HFF-Myc (cell line): Measurements from ENCODE around the gene CDK5R2.

Experiments used
- DNase-seq: peaks from one replicate; pipeline ENCODE4 v3.0.0-alpha.2; 2011; ENCODE audit warnings: low read depth; ENCODE audit errors: extremely low read depth
- H3K4me3 ChIP-seq: replicated peaks from 2 replicates; pipeline ENCODE4 v1.5.1; 2011; ENCODE audit warnings: low read depth, mild to moderate bottlenecking, control low read depth, low read length
- TF ChIP-seq, protein P1 (sequence below): IDR thresholded peaks from 2 replicates; pipeline ENCODE4 v1.5.1; 2012; ENCODE audit warnings: mild to moderate bottlenecking, low read depth, low read length, control low read depth; ENCODE audit errors: missing control alignments

The CDK5R2 gene

DNA sequence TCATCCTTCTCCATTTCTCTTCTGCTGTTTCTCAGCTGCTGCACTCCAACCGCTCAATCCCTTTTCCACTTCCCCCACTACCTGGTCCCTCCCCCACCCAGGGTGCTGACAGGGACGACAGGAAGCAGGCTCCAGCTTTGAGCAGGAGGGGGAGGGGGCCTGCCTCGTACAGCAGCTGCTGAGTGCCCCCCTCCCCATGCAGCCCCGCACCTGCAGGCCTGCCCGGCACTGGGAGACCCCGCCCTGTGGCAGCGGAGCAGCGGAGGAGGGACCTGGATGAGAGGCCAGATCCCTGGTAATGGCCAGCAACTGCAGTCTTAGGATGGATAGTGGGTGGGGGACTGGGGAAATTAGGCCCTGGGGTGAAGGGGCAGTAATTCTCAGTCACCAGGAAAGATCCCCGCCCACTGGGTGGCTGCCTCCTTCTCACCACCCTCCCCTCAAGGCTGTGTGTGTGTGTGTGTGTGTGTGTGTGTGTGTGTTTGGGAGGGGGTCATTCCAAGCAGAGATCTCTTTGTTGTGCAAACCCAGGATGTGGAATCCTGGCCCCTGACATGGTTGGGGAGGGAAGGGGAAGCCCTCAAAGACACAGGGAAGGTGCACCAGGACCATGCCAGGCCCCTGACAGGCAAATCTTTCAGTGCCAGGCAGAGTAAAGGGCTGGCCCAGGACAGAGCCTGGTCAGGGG lies 40.6 kb downstream of the CDK5R2 start:
- H3K4me3 ChIP-seq = no peak overlapping the region
- DNase-seq = no peak
- TF ChIP-seq, protein P1, sequence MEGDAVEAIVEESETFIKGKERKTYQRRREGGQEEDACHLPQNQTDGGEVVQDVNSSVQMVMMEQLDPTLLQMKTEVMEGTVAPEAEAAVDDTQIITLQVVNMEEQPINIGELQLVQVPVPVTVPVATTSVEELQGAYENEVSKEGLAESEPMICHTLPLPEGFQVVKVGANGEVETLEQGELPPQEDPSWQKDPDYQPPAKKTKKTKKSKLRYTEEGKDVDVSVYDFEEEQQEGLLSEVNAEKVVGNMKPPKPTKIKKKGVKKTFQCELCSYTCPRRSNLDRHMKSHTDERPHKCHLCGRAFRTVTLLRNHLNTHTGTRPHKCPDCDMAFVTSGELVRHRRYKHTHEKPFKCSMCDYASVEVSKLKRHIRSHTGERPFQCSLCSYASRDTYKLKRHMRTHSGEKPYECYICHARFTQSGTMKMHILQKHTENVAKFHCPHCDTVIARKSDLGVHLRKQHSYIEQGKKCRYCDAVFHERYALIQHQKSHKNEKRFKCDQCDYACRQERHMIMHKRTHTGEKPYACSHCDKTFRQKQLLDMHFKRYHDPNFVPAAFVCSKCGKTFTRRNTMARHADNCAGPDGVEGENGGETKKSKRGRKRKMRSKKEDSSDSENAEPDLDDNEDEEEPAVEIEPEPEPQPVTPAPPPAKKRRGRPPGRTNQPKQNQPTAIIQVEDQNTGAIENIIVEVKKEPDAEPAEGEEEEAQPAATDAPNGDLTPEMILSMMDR = no peak

DNA sequence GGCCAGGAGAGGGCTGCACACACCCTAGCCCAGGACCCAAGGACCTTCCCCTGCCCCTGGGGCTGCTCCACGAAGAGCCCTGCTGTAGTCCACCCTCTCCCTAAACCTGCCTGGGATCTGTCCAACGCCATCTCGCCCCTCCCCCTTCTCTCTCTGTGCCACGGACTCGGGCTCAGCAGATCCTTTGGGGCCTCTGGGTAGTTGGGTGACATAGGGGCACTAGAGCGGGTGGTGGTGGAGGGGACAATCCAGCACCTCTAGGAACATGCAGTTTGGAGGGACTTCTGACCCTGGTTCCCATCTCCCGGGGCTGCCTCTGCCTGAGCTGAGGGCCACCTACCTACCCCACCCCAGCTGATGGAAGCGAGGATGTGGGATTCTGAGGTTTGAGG lies 41.1 kb downstream of the CDK5R2 start:
- H3K4me3 ChIP-seq = no peak overlapping the region
- no peak for DNase-seq
- TF ChIP-seq, protein P1 = no peak

DNA sequence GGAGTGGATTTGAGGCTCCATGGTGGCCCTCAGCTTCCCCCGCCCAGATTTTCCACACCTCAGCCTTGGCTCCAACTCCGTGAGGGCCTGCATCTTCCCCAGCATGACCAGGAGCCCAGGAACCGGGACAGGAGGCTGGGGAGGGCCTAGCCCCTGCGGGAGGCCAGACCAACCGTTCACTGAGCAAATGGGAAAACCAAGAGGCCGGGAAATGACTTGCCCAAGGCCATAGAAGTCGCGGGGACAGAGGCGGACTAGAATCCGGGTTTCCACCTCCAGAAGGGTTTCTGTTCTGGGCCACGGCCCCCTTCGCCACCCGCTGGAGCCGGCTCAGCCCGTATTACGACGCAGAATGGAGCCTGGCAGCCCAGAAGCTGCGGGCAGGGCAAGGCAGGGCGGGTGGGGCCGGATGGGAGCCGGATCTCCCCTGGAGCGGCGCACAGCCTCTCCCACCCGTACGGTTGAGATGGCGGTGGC lies 41.7 kb downstream of the CDK5R2 start:
- TF ChIP-seq, protein P1 = no peak
- no peak overlapping the region for H3K4me3 ChIP-seq
- DNase-seq = no peak

DNA sequence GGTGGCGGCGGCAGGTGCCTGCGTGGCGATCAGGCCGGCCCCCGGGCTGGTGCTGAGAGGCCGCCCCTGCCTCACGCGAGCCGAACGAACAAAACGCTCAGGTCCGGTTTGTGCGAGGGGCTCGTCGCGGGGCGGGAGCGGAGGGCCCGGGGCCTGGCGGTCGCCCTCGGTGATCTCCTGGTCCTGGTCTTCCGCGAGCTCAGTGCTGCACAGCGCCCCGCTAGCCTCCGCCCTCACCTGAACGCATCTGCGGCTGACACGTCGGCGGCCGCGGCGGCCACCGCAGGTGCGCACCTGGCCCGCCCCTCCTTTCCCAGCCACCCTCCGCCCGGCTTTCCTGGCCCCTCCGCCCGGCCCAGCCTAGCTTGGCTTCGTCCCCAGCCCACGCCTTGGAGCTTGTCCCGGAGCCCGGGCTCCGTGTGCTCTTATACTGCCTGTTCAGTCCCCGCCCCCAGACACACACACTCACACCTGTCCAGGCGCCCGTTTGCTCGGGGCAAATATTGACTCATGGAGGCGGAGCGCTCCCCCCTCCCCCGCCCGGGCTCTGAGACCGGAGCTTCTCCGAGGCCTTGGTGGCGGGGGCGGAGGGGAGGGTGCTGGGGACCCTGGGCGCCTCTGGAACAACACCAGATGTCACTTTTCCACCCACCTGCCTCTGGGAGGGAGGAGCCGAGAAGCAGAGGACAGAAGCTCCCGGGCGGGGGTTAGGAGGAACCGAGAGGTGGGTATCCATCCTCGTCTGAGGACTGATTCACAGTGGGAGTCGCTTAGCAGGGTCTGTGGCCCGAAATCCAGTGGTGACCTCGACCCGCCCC lies 42.3 kb downstream of the CDK5R2 start:
- DNase-seq = no peak

DNA sequence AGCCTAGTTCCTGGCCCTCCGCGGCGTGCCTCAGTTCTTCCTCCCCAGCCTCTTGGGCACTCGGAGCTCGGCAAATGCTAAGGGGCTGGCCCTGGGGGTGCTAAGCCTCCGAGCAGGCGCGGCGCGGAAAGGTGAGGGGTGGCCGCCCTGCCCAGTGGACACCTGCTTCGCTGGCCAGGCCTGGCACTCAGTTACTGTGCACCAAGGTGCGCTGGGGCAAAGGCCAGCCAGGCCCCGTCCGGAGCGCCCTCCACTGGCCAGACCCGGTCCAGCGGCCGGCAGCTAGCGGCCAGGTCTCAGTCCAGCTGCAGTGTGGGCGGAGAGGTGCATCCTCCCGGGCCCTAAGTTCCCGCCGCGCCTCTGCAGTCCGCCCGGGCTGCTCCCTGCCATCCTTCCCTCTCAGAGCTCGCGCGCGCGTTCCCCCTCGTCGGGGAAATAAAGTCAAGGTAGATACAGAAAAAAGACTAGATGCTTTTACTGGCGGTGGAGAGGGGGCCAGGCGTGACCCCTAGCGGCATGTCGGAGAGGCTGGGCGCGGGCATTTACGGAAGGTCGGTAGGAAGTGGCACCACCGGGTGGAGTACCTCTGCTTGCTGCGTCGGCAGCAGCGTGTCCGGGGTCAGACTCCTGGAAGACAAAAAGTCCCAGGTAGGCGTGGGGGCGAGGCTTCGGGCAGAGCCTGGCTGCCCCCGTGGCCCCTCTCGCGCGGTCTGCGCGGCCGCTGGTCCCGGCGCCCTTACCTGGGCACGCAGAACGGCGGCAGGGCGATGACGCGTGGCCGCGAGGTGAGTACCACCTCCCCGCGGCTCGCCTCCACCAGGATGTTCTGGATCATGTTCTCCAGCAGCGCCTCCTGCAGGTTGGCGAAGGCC lies 43.2 kb downstream of the CDK5R2 start:
- TF ChIP-seq, protein P1 = peak; percentile 32
- no peak overlapping the region for H3K4me3 ChIP-seq
- no peak for DNase-seq

More for the DNA sequence above, 42.3 kb downstream of the CDK5R2 start:
- no peak overlapping the region for H3K4me3 ChIP-seq
- TF ChIP-seq, protein P1 = no peak

DNA sequence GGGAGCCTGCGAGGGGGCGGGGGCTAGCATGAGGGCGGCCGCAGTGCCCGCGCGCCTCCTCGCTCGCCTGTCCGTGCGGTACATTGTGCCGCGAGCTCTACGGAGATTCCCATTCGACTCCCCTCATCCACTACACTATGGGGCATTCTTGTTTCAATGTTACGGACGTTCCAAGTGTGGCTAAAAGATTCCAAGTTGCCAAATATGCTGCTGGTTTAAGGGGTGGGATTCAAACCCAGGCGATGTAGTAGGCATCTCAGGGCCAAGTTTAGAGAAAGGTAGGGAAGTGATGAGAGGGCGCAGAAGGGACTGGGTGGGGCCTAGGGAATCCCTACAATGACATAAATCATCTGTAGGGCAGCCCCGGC lies 43.8 kb downstream of the CDK5R2 start:
- no peak overlapping the region for H3K4me3 ChIP-seq
- no peak for DNase-seq
- TF ChIP-seq, protein P1 = peak; percentile 47
